ENCODE data around the gene TERT. TPM values are rescaled to one million over a fixed set of nuclear protein-coding genes. Genes with fewer than 3 reads are reported as not detected.

Gene TERT
- total and polyA plus RNA-seq, 2 of the 8 experiments (the other 6 are each of a cell fraction or from before 2014, with no cell fraction given) = 13.1 to 23.1 TPM

- Histone ChIP-seq H3K56ac (replicated peaks; ENCODE audit: insufficient read length, low read depth, low read length) (peak overlapping the region; percentile 6), H3K79me1 (ENCODE audit: low read depth, low read length) (peaks cover 2% of the 10 kb centered on the region), H3K14ac (ENCODE audit: insufficient read length) (no peak overlapping the region), H3K4me3 (ENCODE audit: extremely low read depth in 1 of 4, insufficient read depth in 2 of 4, low read depth in 3 of 4, low read length in 4 of 4) (no peak overlapping the region), H3K23me2 (ENCODE audit: low read depth, low read length) (no peaks in the 10 kb centered on the region), H3K23ac (ENCODE audit: insufficient read length) (no peak overlapping the region), H4K5ac (ENCODE audit: insufficient read length, low read depth, low read length) (no peak overlapping the region), H2BK120ac (replicated peaks; ENCODE audit: low read depth, low read length) (no peak overlapping the region), H3K18ac (ENCODE audit: extremely low read depth, low read length) (no peak overlapping the region), H4K8ac (ENCODE audit: extremely low read depth, insufficient read depth, low read length) (peak overlapping the region; percentile 25; the same call in 1 of the 2 replicates), H2BK15ac (ENCODE audit: low read length) (no peak overlapping the region), H3K27me3 (replicated peaks in 1 of 4; ENCODE audit: control insufficient read depth in 3 of 4, extremely low read depth in 1 of 4, insufficient read depth in 3 of 4, low read length in 3 of 4) (no peaks in the 10 kb centered on the region), H3K36me3 (ENCODE audit: control insufficient read depth in 2 of 4, insufficient read depth in 4 of 4, low read length in 3 of 4) (peaks cover 18 to 60% (median 44%) of the 10 kb centered on the region in 4 experiments), H3K4me2 (ENCODE audit: insufficient read depth in 1 of 2, low read depth in 2 of 2, low read length in 2 of 2) (no peak overlapping the region), H3K9me3 (ENCODE audit: insufficient read depth in 2 of 2, low read depth in 1 of 2, low read length in 1 of 2) (peaks cover 0 to 4% of the 10 kb centered on the region in 2 experiments; a peak in 1 of 4 replicates), H2BK20ac (ENCODE audit: low read length) (no peak overlapping the region), H2BK12ac (ENCODE audit: low read depth, low read length) (no peak overlapping the region), H4K20me1 (replicated peaks in 1 of 2; ENCODE audit: control insufficient read depth in 1 of 2, insufficient read depth in 2 of 2, low read length in 2 of 2) (peaks cover 2 to 15% of the 10 kb centered on the region in 2 experiments), H2AK5ac (ENCODE audit: low read depth, low read length) (no peak overlapping the region), H3K79me2 (ENCODE audit: control insufficient read depth in 1 of 2, insufficient read depth in 2 of 2, low read length in 2 of 2) (peaks cover 0 to 6% of the 10 kb centered on the region in 2 experiments; a peak in 2 of 4 replicates), H2BK5ac (ENCODE audit: low read depth, low read length) (no peak overlapping the region), H3K27ac (ENCODE audit: low read depth, low read length) (no peak overlapping the region), H4K91ac (replicated peaks; ENCODE audit: insufficient read length, low read length) (no peak overlapping the region), H3K4ac (replicated peaks; ENCODE audit: insufficient read length, low read depth, low read length) (no peak overlapping the region), H3K9ac (replicated peaks in 1 of 4; ENCODE audit: extremely low read depth in 1 of 4, low read depth in 3 of 4, low read length in 3 of 4) (no peak overlapping the region), H3K4me1 (replicated peaks in 1 of 4; ENCODE audit: control insufficient read depth in 3 of 4, insufficient read depth in 4 of 4, low read length in 3 of 4) (no peaks in the 10 kb centered on the region; a peak in 1 of 7 replicates), H2AFZ (ENCODE audit: low read length) (no peak overlapping the region)
- no peak for FAIRE-seq
- TF ChIP-seq KDM5A (IDR thresholded peaks at IDR 0.05; ENCODE audit: low read length) (no peak), SIRT6 (IDR thresholded peaks at IDR 0.05; ENCODE audit: low read length) (no peak)
- no peak for DNase-seq (ENCODE audit: low read depth in 1 of 2, low spot score in 2 of 2)
- WGBS, 2 experiments (ENCODE audit: extremely low coverage in 1 of 2, insufficient coverage in 1 of 2, insufficient read length in 1 of 2, insufficient replicate concordance in 2 of 2, low coverage in 1 of 2, low lambda C conversion rate in 2 of 2, missing lambda C conversion rate in 1 of 2) = 89% methylated on average over 22 of the region's 22 CpGs; no CpG with 5 or more reads in 1 of the 2 experiments
- ChIA-PET CTCF (ENCODE audit: partially characterized antibody) (interaction anchor here (1.0 to 1.9 kb wide), 5 partner anchors 8 to 164 kb away, joined by 3 to 5 read pairs (median 4); no protein-coding TSS in a partner anchor), POLR2A (ENCODE audit: partially characterized antibody) (interaction anchor here (0.6 to 4.3 kb wide), 5 partner anchors 8 to 161 kb away, joined by 3 to 15 read pairs (median 3); no protein-coding TSS in a partner anchor)
Observed at GRCh38 chr5:1325870-1326531, 31.1 kb upstream of the TERT start.
